ENCODE results near the gene LBH. TPM values are rescaled to one million over a fixed set of nuclear protein-coding genes. Genes with fewer than 3 reads are reported as not detected.

The LBH gene
- total RNA-seq, 1 donor from 2014 or later, result 51.7 TPM

- Mint-ChIP-seq H3K27ac (ENCODE audit: unreplicated experiment) (no peak overlapping the region), H3K27me3 (ENCODE audit: low read depth, unreplicated experiment) (peaks cover 23% of the 10 kb centered on the region), H3K9me3 (ENCODE audit: unreplicated experiment) (no peaks in the 10 kb centered on the region), H3K36me3 (ENCODE audit: low read depth, unreplicated experiment) (no peaks in the 10 kb centered on the region), H3K4me1 (ENCODE audit: low read depth, unreplicated experiment) (no peaks in the 10 kb centered on the region), H3K4me3 (ENCODE audit: unreplicated experiment) (no peak overlapping the region)
- H3K9ac ChIP-seq (ENCODE audit: low read length), result no peak overlapping the region
- no peaks in the 10 kb centered on the region for H3K4me1 ChIP-seq (ENCODE audit: insufficient read depth, low read length)
- no peak overlapping the region for H2AFZ ChIP-seq (ENCODE audit: low read depth, low read length)
- no peak overlapping the region for H3K27ac ChIP-seq (ENCODE audit: low read depth, low read length)
- H3K4me2 ChIP-seq (ENCODE audit: low read length), result no peak overlapping the region
- no peaks in the 10 kb centered on the region for H4K20me1 ChIP-seq (ENCODE audit: insufficient read depth, low read length)
- DNase-seq (ENCODE audit: low read depth) (no peak), FAIRE-seq (no peak)
- no peaks in the 10 kb centered on the region for H3K79me2 ChIP-seq (ENCODE audit: insufficient read depth, low read length)
- no peak for TF ChIP-seq CTCF (IDR thresholded peaks at IDR 0.05; ENCODE audit: insufficient read depth, low read depth, low read length)
- no peak for TF ChIP-seq EZH2 (IDR thresholded peaks at IDR 0.05; ENCODE audit: insufficient read depth, low read length)
- no peak overlapping the region for H3K4me3 ChIP-seq (ENCODE audit: insufficient read depth, low read depth, low read length)
- peaks cover 4% of the 10 kb centered on the region for H3K27me3 ChIP-seq (ENCODE audit: insufficient read depth, low read length)
- H3K36me3 ChIP-seq (ENCODE audit: insufficient read depth, low read length), result no peaks in the 10 kb centered on the region
- H3K9me3 ChIP-seq (ENCODE audit: insufficient read depth, low read depth, low read length), result no peaks in the 10 kb centered on the region
Observed at GRCh38 chr2:30209227-30209626, 22.1 kb upstream of the LBH start.

- peaks cover 8% of the 10 kb centered on the region for H3K27me3 Mint-ChIP-seq (ENCODE audit: low read depth, unreplicated experiment)
- H3K4me2 ChIP-seq (ENCODE audit: low read length), result no peak overlapping the region
- H3K9me3 Mint-ChIP-seq (ENCODE audit: unreplicated experiment), result no peaks in the 10 kb centered on the region
- no peaks in the 10 kb centered on the region for H3K79me2 ChIP-seq (ENCODE audit: insufficient read depth, low read length)
- no peaks in the 10 kb centered on the region for H3K36me3 Mint-ChIP-seq (ENCODE audit: low read depth, unreplicated experiment)
- peaks cover 4% of the 10 kb centered on the region for H3K4me1 Mint-ChIP-seq (ENCODE audit: low read depth, unreplicated experiment)
- H3K4me3 Mint-ChIP-seq (ENCODE audit: unreplicated experiment), result no peak overlapping the region
- H4K20me1 ChIP-seq (ENCODE audit: insufficient read depth, low read length), result no peaks in the 10 kb centered on the region
- no peak overlapping the region for H3K27ac Mint-ChIP-seq (ENCODE audit: unreplicated experiment)
- H3K9ac ChIP-seq (ENCODE audit: low read length), result no peak overlapping the region
- FAIRE-seq (no peak), DNase-seq (ENCODE audit: low read depth) (no peak)
- no peaks in the 10 kb centered on the region for H3K36me3 ChIP-seq (ENCODE audit: insufficient read depth, low read length)
- no peak overlapping the region for H3K4me3 ChIP-seq (ENCODE audit: insufficient read depth, low read depth, low read length)
- no peak overlapping the region for H2AFZ ChIP-seq (ENCODE audit: low read depth, low read length)
- no peaks in the 10 kb centered on the region for H3K9me3 ChIP-seq (ENCODE audit: insufficient read depth, low read depth, low read length)
- H3K27ac ChIP-seq (ENCODE audit: low read depth, low read length), result no peak overlapping the region
- H3K27me3 ChIP-seq (ENCODE audit: insufficient read depth, low read length), result no peaks in the 10 kb centered on the region
- H3K4me1 ChIP-seq (ENCODE audit: insufficient read depth, low read length), result peaks cover 8% of the 10 kb centered on the region
- TF ChIP-seq CTCF (IDR thresholded peaks at IDR 0.05; ENCODE audit: insufficient read depth, low read depth, low read length) (no peak), EZH2 (IDR thresholded peaks at IDR 0.05; ENCODE audit: insufficient read depth, low read length) (no peak)
Observed at GRCh38 chr2:30213326-30213725, 18.0 kb upstream of the LBH start.

- Mint-ChIP-seq H3K36me3 (ENCODE audit: low read depth, unreplicated experiment) (no peaks in the 10 kb centered on the region), H3K27me3 (ENCODE audit: low read depth, unreplicated experiment) (peaks cover 8% of the 10 kb centered on the region), H3K27ac (ENCODE audit: unreplicated experiment) (no peak overlapping the region), H3K4me1 (ENCODE audit: low read depth, unreplicated experiment) (peaks cover 6% of the 10 kb centered on the region), H3K4me3 (ENCODE audit: unreplicated experiment) (no peak overlapping the region), H3K9me3 (ENCODE audit: unreplicated experiment) (no peaks in the 10 kb centered on the region)
- no peak for DNase-seq (ENCODE audit: low read depth)
- no peak for TF ChIP-seq CTCF (IDR thresholded peaks at IDR 0.05; ENCODE audit: insufficient read depth, low read depth, low read length)
- no peak for TF ChIP-seq EZH2 (IDR thresholded peaks at IDR 0.05; ENCODE audit: insufficient read depth, low read length)
- H3K79me2 ChIP-seq (ENCODE audit: insufficient read depth, low read length), result no peaks in the 10 kb centered on the region
- no peaks in the 10 kb centered on the region for H3K27me3 ChIP-seq (ENCODE audit: insufficient read depth, low read length)
- H3K9ac ChIP-seq (ENCODE audit: low read length), result no peak overlapping the region
- H3K27ac ChIP-seq (ENCODE audit: low read depth, low read length), result no peak overlapping the region
- FAIRE-seq, result no peak
- peaks cover 8% of the 10 kb centered on the region for H3K4me1 ChIP-seq (ENCODE audit: insufficient read depth, low read length)
- no peak overlapping the region for H2AFZ ChIP-seq (ENCODE audit: low read depth, low read length)
- H3K4me2 ChIP-seq (ENCODE audit: low read length), result no peak overlapping the region
- no peaks in the 10 kb centered on the region for H3K36me3 ChIP-seq (ENCODE audit: insufficient read depth, low read length)
- H3K4me3 ChIP-seq (ENCODE audit: insufficient read depth, low read depth, low read length), result no peak overlapping the region
- H4K20me1 ChIP-seq (ENCODE audit: insufficient read depth, low read length), result no peaks in the 10 kb centered on the region
- H3K9me3 ChIP-seq (ENCODE audit: insufficient read depth, low read depth, low read length), result no peaks in the 10 kb centered on the region
Observed at GRCh38 chr2:30213907-30214463, 17.3 kb upstream of the LBH start.
